Stomach (tissue), 9 donors: ENCODE measurements around the gene SETDB1. TPM values are rescaled to one million over a fixed set of nuclear protein-coding genes. Genes with fewer than 3 reads are reported as not detected.
A peak's percentile ranks its signal among the peaks of the same experiment; 100 is the strongest.
"Not testable (repeated sequence)": the region's sequence is repeated elsewhere in the genome, so short reads cannot be mapped to it uniquely, and the experiment has no call there.

Source experiments
- DNase-seq, 2 donors: peaks; one replicate each; pipeline versions ENCODE4 v3.0.0 to v3.0.0-alpha.2; 2013 to 2019
- H3K27ac ChIP-seq, 5 donors: fragments of 200-600 bp in 4 of 5; sonication (generic) in 4 of 5; one replicate each; pipeline ENCODE4 v1.5.1; 2013 to 2019; ENCODE audit warnings: mild to moderate bottlenecking in 1 of 5, moderate library complexity in 1 of 5
- H3K27me3 ChIP-seq, 3 donors: fragments of 200-600 bp; sonication (generic); one replicate each; pipeline ENCODE4 v1.5.1; 2017 to 2019; ENCODE audit warnings: mixed run types in 1 of 3
- H3K36me3 ChIP-seq, 4 donors: fragments of 200-600 bp; sonication (generic); 1 replicate in 3 of 4; 2 replicates in 1 of 4; pipeline ENCODE4 v1.5.1; 2016 to 2019
- H3K4me1 ChIP-seq, 4 donors: fragments of 200-600 bp; sonication (generic); one replicate each; pipeline ENCODE4 v1.5.1; 2016 to 2019
- H3K4me3 ChIP-seq, 4 donors: fragments of 200-600 bp; sonication (generic) in 3 of 4; one replicate each; pipeline ENCODE4 v1.5.1; 2016 to 2019; ENCODE audit warnings: mild to moderate bottlenecking in 1 of 4
- H3K9me3 ChIP-seq, 4 donors: fragments of 200-600 bp; sonication (generic); one replicate each; pipeline ENCODE4 v1.5.1; 2016 to 2019
- CTCF ChIP-seq, 7 experiments: fragments of 450-650 bp in 4 of 7; fragments of 200-600 bp in 3 of 7; sonication (generic) in 3 of 7; IDR thresholded peaks; one replicate each; pipeline ENCODE4 v1.5.1; 2016 to 2019; ENCODE audit warnings: antibody characterized with exemption in 7 of 7, control low read depth in 2 of 7, mild to moderate bottlenecking in 1 of 7
- EP300 ChIP-seq: sonication (generic); formaldehyde crosslinking; IDR thresholded peaks from one replicate; pipeline ENCODE4 v1.6.1; 2017; ENCODE audit warnings: antibody characterized with exemption
- POLR2A ChIP-seq, 4 donors: fragments of 450-650 bp; IDR thresholded peaks; one replicate each; pipeline ENCODE4 v1.6.1; 2016; ENCODE audit warnings: antibody characterized with exemption in 4 of 4, control low read depth in 2 of 4, mild to moderate bottlenecking in 1 of 4, moderate library complexity in 1 of 4
- POLR2AphosphoS5 ChIP-seq, 3 donors: sonication (generic); formaldehyde crosslinking; IDR thresholded peaks; one replicate each; pipeline ENCODE4 v1.6.1; 2016; ENCODE audit warnings: antibody characterized with exemption in 3 of 3
- WGBS, 5 donors: extraction: QIAGEN DNeasy Blood & Tissue Kit in 3 of 5; methylation state at CpG; one replicate each; pipeline versions ENCODE4 v1.1.5 to v1.1.7; 2013 to 2018; 5-methylcytosine and 5-hydroxymethylcytosine counted together
- intact Hi-C: fragments of 100-400 bp; cut with DNase I; formaldehyde crosslinking; loops from one replicate; pipeline ENCODE4 v1.15.1; 2023; ENCODE audit warnings: low total_unique reads
- polyA plus RNA-seq, 3 donors: library from polyadenylated mRNA; stranded (reverse); fragments of 200-250 nt; gene quantifications; one replicate each; pipeline ENCODE4 v1.2.3, GENCODE V29; 2013
- total RNA-seq, 5 donors: library from RNA; depleted of rRNA; stranded (reverse); fragments of >200 nt; gene quantifications; one replicate each; pipeline versions ENCODE4 v1.1.0 to v1.2.3, GENCODE V29; 2014 to 2016
- donor health status: healthy with polysubstance abuse.
- donor health status: Bipolar disorder and iron deficiency.
- donor health status: healthy.

Gene SETDB1
- total and polyA plus RNA-seq, 8 donors, result 13.8 to 77.3 (median 29.2) TPM

GRCh38 chr1:150922519-150922975, 3.6 kb upstream of the SETDB1 start:
- WGBS, 5 donors, result 33 to 40% (median 37%) methylated on average over 2 of the region's 2 CpGs
- no peaks in the 10 kb centered on the region for H3K9me3 ChIP-seq
- no peak overlapping the region for H3K4me3 ChIP-seq
- intact Hi-C loops, result loop anchor here (5.0 kb wide), 1 partner anchor 50 kb away; no protein-coding TSS in a partner anchor
- TF ChIP-seq CTCF (IDR thresholded peaks at IDR 0.05) (peak in 5 of 7 experiments; percentile 40 to 74 (median 59)), POLR2AphosphoS5 (IDR thresholded peaks at IDR 0.05) (peak in 1 of 3 donors; percentile 71), POLR2A (IDR thresholded peaks at IDR 0.05) (no peak), EP300 (no peak)
- peaks cover 0 to 3% (median under 1%) of the 10 kb centered on the region in 4 donors for H3K36me3 ChIP-seq
- H3K4me1 ChIP-seq, result peaks cover 8 to 22% (median 14%) of the 10 kb centered on the region in 4 donors
- no peaks in the 10 kb centered on the region for H3K27me3 ChIP-seq
- H3K27ac ChIP-seq, result no peak overlapping the region
- peak; percentile 72 to 85 for DNase-seq

- TF ChIP-seq POLR2A (IDR thresholded peaks at IDR 0.05) (no peak), EP300 (no peak), POLR2AphosphoS5 (IDR thresholded peaks at IDR 0.05) (no peak), CTCF (IDR thresholded peaks at IDR 0.05) (no peak)
- peak in 1 of 2 donors; percentile 10 for DNase-seq
- H3K27me3 ChIP-seq, result no peaks in the 10 kb centered on the region
- WGBS, 5 donors, result 47 to 81% (median 78%) methylated on average over 22 to 23 of the region's 23 CpGs
- H3K4me1 ChIP-seq, result peaks cover 8 to 28% (median 18%) of the 10 kb centered on the region in 4 donors
- peak overlapping the region in 2 of 5 donors; percentile 90 for H3K27ac ChIP-seq
- peak overlapping the region; percentile 68 to 93 (median 76) for H3K4me3 ChIP-seq
- no peaks in the 10 kb centered on the region for H3K9me3 ChIP-seq
- peaks cover 18 to 28% (median 26%) of the 10 kb centered on the region in 4 donors for H3K36me3 ChIP-seq
- intact Hi-C loops, result no loop called here
These were observed 1.1 kb upstream of the SETDB1 start for GRCh38 chr1:150925080-150925479.

GRCh38 chr1:150927624-150928023, 1.5 kb downstream of the SETDB1 start:
- no peaks in the 10 kb centered on the region for H3K27me3 ChIP-seq
- H3K4me3 ChIP-seq, result peak overlapping the region in 1 of 4 donors; percentile 68
- peaks cover 0 to 10% (median 3%) of the 10 kb centered on the region in 4 donors for H3K9me3 ChIP-seq
- intact Hi-C loops, result no loop called here
- H3K4me1 ChIP-seq, result peaks cover 8 to 24% (median 15%) of the 10 kb centered on the region in 4 donors
- WGBS, 5 donors, result 90 to 97% (median 94%) methylated on average over 4 of the region's 4 CpGs
- H3K27ac ChIP-seq, result no peak overlapping the region
- TF ChIP-seq POLR2AphosphoS5 (IDR thresholded peaks at IDR 0.05) (no peak), EP300 (no peak), CTCF (IDR thresholded peaks at IDR 0.05) (no peak), POLR2A (IDR thresholded peaks at IDR 0.05) (no peak)
- peaks cover 36 to 54% (median 52%) of the 10 kb centered on the region in 4 donors for H3K36me3 ChIP-seq
- no peak for DNase-seq

GRCh38 chr1:150928286-150928685, 2.1 kb downstream of the SETDB1 start:
- intact Hi-C loops, result no loop called here
- DNase-seq, result no peak
- no peak overlapping the region for H3K27ac ChIP-seq
- no peak for TF ChIP-seq CTCF (IDR thresholded peaks at IDR 0.05)
- no peak for TF ChIP-seq POLR2A (IDR thresholded peaks at IDR 0.05)
- no peak for TF ChIP-seq EP300
- no peak for TF ChIP-seq POLR2AphosphoS5 (IDR thresholded peaks at IDR 0.05)
- WGBS, 5 donors, result 91 to 97% (median 96%) methylated on average over 3 of the region's 3 CpGs
- H3K9me3 ChIP-seq, result peaks cover 0 to 10% (median 3%) of the 10 kb centered on the region in 4 donors
- H3K36me3 ChIP-seq, result peaks cover 36 to 60% (median 58%) of the 10 kb centered on the region in 4 donors
- peaks cover 8 to 23% (median 15%) of the 10 kb centered on the region in 4 donors for H3K4me1 ChIP-seq
- H3K4me3 ChIP-seq, result no peak overlapping the region
- no peaks in the 10 kb centered on the region for H3K27me3 ChIP-seq

GRCh38 chr1:150928775-150929174, 2.6 kb downstream of the SETDB1 start:
- Histone ChIP-seq H3K36me3 (peaks cover 36 to 65% (median 63%) of the 10 kb centered on the region in 4 donors), H3K9me3 (peaks cover 0 to 10% (median 3%) of the 10 kb centered on the region in 4 donors), H3K4me1 (peaks cover 8 to 23% (median 15%) of the 10 kb centered on the region in 4 donors)
- H3K27me3 ChIP-seq, H3K4me3 ChIP-seq, intact Hi-C loops, DNase-seq, H3K27ac ChIP-seq: not testable (repeated sequence)
- 94 to 100% (median 97%) methylated on average over 6 of the region's 6 CpGs for WGBS, 5 donors
